Measurements from ENCODE around the gene EFL1.
A peak's percentile ranks its signal among the peaks of the same experiment; 100 is the strongest.

The EFL1 gene

DNA sequence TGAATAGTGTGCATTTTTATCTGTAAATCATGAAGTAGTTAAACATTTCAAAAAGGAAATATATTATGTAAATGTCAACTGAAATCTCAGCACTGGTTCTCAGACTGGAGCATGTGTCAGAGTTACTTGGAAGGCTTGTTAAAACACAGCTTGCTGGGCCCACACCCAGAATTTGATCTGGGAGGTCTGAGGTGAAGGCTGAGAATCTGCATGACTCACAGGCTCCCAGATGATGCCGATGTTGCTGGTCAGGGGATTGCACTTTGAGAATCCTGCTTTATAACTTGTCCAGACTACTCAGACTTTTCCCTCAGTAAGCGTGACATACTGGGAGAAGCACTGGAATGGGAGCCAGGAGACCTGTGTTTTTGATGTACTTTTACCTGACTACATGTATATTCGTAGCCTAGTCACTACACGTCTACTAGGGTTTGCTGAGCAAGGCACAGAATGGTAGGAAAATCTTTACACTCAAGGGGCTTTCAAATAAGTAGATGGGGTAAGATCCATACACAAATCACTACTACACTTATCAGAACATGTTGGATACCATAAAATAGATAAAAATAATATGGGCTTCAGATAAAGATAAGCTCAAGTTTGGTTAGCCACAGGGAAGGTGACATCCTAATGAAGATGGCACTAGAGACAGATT is 139.7 kb downstream of the EFL1 start:
- DNase-seq (ENCODE audit: low spot score): no peak

DNA sequence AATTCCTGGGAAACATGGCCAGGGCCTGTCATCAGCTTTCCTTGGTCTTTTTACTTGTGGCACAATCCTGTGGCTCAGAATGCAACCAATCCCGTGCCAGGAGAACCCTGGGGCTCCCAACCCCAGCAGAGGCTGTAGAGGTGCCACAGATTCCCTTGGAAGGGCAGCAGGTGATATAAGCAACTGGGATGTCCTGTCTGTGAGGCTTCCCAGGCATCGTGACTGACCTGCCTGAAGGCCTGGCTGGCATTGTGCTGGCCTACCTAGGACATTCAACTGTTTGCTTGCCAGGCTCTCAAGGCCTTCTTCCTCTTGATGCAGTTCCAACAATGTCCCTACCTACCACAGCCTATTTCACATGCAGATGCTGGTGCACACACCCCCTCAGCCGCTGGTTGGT is 144.5 kb downstream of the EFL1 start:
- DNase-seq (ENCODE audit: low spot score): no peak

DNA sequence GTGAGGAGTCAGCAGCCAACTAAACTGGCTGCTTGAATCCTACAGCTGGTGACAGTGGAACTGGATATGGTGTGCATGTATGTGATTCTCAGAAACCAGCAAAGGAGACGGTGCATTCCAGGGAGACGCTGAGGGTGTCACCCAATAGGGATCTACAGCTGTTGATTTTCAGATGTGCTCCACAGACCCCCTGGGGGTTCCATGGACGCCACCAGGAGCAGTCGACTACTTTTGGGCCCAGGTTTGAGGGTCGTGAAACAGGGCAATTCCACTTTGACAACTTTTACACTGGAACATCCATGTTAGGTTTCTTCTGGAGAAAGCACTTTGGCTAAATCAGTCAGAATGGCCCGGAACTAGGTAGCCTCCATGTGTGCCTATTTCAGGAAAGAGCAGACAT is 145.2 kb downstream of the EFL1 start:
- DNase-seq (ENCODE audit: low spot score): no peak

DNA sequence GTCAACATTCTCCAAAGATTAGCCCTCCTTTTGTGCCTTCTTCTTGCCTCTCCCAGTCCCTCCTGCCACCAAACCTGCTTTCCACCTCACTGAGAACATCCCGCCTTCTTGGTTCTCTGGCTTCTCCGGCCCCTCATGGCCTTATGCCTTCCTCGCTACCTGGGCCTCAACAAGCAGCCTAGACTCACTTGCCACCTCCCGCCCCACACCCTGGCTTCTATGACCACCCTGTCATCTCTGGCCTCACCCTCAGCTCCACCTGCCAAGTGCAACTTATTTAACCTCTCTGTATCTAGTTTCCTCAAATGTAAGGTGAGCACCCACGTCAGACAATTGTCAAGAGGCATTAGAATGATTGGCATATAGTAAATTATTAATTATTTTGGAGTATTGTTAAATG is 147.9 kb downstream of the EFL1 start:
- DNase-seq (ENCODE audit: low spot score): no peak

DNA sequence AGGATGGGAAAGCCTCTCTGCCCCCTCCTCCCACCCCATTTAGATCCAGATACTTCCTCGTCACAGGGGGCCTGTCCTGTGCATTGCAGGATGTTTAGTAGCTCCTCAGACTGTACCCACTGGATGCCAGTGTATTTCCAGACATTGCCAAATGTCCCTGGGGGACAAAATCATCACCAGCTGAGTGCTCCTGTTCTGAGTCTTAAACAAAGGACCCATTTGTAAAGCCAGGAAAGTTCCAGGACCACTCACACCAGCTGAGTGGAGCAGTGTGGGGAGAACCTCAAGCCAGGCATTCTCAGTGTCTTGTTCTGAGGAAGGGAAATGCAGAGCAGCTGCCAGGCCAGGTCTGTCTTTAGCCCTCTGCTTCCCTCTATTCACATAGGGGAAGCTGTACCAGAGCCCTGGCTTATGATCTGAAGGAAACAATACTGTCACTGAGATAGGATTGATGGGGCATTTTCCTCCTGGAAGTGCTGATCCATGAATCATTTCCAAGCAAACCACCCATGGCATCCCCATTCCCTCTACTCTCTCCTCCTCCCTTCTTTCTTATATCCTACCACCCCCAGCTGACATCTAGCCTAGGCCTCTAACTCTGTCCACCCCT is 149.3 kb downstream of the EFL1 start:
- no peak for DNase-seq (ENCODE audit: low spot score)

DNA sequence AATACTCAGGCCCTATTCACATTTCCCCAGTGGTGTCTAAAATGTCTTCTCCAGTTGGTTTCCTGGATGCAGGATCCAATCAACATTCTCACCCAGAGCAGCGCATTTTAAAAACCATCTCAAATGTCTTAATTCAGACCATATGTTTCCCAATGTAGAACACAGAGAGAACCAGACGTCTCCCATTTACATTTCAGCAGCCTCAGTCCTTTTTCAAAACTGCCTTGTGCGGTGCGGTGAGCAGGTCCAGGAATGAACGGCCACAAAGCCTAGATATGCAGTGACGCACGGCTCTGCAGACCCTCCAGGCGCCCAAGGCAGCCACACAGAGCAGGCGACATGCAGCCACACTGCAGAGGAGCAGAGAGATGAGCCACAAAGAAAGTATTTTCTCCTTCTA is 150.6 kb downstream of the EFL1 start:
- no peak for DNase-seq (ENCODE audit: low spot score)

DNA sequence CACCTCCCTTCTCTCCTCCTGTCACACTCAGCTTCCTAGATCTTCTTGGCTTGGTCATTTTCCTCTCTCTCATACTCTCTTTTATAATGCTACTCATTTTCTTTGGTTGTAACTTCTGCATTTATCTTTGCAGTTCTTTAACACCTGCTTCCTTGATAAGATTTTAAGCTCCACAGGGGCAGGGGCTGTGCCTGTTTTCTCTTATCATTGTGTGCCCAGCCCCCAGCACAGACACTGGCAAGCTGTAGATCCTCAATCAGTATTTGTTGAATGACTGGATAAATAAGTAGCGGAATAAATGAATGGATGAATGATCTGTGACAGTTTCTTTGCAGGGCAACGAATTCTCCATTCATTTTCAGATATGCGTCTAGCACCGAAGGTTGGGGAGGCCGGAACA is 152.4 kb downstream of the EFL1 start:
- no peak for DNase-seq (ENCODE audit: low spot score)

DNA sequence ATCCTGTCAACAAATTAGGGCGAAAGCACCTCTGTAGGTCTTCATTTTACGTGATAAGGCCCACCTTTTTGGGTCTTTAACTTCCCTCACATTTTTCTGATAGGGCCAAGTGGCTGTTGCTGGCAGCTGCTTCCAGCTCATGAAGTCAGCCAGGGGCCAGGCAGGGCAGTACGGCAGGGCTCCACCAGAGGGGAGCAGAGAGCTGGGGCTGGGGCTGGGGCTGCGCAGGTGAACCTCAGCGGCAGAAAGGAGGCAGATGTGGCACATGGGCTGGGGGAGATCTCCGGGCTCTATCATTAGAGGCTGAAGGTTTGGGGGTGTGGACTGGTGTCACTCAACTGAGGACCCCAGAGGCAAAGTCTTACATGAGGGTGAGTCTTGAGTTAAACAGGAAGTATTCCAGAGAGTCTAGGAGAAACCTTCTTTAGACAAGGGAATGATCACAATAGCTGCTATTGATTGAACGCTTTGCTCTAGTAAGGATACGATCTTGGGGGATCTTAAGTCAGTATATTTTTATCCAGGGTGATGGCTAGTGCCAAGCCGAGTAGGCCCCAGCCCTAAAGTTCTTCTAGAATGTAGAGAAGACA is 153.9 kb downstream of the EFL1 start:
- peak; percentile 74 for DNase-seq (ENCODE audit: low spot score)

DNA sequence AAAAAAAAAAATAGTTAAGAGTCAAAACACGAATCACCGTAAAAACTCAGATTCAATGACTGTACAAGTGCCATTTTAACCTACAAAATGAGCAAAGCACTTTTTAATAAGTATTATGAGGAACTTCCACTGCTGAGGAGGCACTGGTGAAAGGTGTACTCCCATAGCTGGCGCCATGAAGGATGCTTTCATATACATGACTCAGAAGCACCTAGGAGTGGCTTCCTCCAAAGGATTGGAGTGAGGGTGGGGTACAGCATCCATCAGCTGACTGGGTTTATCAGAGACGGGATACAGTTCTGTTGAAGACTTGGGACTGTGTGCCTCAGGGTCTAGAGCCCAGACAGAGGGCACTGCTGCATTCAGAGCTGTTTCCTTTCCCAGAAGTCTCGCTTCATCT is 155.9 kb downstream of the EFL1 start:
- DNase-seq (ENCODE audit: low spot score): no peak

DNA sequence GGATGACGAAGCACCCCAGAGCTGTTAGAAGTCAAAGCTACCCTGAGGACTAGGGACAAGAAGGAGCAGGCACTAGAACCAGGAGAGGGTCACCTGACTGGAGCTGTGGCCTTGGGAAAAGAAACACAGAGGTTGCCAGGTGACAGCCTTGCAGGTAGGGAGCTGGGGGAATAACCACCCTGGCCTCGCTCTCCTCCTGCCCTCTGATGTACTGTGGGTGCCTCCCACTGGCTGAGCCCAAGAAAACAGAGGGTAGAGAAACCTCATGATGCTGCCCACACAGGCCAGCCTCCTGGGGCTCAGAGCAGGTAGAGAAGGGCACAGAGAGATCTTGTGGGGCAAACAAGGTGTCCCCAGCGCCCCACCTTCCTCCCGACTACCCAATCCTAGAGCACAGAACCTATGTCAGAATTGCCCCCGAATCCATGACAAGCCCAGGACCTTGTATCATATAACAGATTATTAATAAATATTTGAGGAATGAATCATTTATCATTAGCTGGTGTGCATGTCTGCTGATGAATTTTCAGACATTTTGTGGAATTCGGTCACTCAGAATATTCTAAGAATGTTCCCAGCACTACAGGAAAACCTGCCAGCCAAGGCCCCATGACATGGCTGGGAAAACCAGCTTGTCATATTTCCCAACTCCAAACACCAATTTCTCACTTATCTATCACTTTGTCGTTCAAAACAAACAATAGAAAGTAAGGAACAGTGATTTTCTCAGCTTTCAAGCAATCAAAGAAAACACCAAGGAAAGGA is 156.9 kb downstream of the EFL1 start:
- DNase-seq (ENCODE audit: low spot score): no peak

DNA sequence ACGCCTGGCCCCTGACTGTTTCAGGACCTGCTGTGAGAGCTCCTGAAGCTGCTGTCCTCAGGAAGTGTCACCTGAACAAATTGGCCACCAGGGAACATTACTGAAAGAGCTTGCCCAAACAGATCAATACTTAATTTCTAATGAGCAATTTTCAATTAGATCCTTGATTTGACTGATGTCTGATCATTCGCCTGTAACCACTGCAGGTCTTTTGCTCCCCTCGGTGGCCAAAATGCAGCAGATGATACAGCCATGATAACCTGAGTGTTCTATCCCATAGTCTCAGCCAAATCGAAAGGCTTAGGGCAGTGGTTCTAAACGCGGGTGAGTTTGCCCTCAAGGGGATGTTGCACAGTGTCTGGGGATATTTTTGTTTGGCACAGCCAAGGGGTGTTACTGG is 159.1 kb downstream of the EFL1 start:
- no peak for DNase-seq (ENCODE audit: low spot score)

DNA sequence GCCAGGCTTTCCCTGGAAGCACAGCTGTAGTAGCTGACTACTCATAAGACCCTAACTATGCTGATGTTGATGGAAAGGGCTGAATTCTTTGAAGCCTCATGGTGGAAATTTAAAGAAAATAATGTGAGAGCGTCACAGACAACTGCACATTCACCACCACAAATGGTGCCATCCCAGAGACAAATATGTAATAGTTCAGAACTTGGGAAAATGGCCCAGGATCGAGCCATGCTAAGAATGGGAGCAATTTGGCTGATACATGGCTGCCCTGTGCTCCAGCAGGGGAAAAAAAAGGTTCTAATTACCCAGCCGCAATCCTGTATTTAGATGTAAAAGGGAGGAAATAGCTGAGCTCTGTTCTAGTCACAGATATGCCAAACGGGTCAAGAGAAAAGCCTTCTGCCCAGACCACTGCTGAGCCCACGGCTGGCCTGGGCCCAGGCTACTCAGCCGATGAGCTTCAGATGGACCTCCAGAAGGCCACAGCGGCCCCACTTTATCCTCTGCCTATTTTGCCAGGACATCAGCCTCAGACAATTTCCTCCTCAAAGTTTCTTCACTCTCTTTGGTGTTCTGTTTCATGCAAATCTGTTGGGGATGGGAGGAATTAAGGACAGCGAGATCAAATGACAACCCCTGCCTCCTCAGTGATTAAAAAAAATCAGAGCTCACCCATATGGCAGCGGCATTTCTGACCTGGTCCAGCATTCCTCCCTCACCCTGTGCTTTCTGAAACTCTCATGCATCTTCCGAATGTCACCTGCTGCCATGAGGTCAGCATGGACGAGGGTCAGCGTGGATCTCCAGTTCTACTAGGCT is 162.2 kb downstream of the EFL1 start:
- DNase-seq (ENCODE audit: low spot score): no peak

DNA sequence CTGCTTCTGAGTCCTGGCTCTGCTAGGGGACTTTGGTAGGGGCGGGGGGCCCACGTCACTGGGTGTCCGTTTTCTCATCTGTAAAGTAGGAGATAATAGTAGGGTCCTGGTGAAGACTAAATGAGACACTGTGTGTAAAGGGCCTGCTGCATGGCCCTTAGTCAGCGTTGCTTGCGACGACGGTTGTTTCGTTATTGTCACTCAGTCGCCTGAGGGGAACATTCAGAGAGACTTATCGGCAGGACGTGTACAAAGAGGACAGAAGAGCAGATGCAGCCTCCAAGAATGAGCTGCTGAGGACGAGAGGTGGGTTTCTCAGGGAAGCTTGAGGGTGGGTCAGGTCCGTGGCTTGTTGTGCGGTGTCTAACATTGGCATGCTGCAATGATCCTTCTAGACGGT is 163.9 kb downstream of the EFL1 start:
- DNase-seq (ENCODE audit: low spot score): no peak

DNA sequence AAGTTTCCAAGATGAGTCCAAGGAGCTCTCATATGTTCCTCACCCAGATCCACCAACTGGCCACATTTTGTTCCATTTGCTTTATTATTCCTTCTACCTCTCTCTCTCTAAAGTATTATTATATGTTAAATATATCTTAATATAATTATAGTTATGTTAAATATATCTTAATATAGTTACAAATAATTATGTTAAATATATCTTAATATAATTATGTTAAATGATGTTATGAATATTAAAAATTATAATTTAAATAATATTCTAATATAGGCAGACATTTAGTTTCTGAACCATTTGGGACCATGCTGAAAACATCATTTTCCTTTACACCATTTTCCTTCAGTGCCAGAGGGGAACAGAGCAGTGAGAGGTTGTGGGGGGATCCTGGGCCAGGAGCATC is 166.7 kb downstream of the EFL1 start:
- no peak for DNase-seq (ENCODE audit: low spot score)

DNA sequence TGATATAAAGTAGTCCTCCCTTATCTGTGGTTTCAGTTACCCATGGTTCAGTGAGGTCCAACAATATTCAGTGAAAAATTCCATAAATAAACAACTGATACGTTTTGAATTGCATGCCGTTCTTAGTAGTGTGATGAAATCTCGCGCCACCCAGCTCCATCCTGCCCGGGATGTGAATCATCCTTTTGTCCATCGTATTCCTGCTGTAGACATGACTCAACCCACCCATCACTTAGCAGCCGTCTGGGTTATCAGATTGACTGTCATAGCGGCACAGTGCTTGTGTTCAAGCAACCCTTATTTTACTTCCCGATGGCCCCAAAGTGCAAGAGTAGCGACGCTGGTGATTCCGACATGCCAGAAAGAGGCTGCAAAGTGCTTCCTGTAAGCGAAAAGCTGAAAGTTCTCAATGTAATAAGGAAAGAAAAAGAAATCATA is 168.7 kb downstream of the EFL1 start:
- no peak for DNase-seq (ENCODE audit: low spot score)

DNA sequence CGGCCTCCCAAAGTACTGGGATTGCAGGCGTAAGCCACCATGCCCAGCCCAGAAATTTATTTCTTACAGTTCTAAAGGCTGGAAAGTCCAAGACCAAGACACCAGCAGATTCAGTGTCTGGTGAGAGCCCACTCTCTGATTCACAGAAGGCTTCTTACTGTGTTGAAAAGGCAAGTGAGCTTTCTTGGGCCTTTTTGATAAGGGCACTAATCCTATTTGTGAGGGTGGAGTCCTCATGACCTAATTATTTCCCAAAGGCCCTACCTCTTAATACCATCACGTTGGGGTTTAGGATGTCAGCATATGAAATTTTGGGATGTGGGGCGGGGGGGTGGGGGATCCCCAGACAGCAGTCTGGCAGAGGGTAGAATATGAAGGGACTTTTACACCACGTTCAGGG is 169.2 kb downstream of the EFL1 start:
- no peak for DNase-seq (ENCODE audit: low spot score)

DNA sequence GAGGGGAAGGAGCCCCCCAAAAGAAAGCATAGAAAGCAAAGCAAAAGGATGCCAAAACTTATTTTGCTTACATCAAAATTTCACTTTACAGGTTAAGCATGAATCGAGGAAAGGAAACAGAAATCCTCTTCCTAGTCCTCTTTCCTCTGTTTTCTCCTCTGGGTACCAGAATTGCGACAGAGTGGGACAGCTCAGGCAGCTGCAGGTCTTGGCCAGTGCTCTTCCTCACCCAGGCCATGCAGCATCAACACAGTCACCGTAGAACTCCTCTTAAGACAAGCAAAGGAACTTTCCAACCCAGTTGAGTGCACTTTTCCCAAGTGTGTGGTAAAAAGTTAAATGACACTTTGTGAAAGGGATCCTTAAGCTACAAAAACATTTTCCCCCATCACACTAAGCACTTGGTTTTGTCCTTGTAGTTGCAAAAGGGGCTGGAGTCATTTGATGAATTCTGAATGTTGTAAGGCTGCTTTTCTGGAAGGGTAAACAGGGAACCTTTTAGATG is 170.8 kb downstream of the EFL1 start:
- no peak for DNase-seq (ENCODE audit: low spot score)

DNA sequence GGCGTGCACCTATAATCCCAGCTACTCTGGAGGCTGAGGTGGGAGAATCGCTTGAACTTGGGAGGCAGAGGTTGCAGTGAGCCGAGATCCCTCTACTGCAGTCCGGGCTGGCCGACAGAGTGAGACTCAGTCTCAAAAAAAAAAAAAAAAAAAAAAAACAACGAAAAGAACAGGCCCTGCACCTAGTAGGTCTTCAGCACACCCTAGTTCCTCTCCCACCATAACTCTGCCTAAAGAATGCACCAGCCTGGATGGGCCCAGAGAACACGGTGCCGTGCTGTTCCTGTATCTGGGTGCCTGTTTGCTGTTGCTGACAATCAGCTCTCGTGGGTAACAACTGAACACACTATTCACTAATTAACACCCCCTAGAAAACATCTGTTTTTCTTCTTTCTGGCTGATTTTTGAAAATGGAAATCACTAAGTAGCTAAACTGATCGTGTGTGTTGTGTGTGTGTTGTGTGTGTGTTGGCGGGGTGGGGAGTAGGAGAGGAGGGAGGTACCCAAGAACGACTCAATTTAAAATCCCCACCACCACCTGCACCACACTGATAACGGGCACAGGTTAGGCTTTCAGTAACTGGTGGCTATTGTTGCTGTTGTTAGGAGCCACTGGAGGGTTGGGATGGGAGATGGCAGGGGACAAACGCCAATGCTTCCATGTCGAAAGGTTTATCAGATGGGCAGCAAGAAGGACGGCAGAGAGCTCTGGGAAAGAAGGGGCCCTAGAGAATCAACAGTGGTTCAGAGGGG is 176.1 kb downstream of the EFL1 start:
- DNase-seq (ENCODE audit: low spot score): no peak

DNA sequence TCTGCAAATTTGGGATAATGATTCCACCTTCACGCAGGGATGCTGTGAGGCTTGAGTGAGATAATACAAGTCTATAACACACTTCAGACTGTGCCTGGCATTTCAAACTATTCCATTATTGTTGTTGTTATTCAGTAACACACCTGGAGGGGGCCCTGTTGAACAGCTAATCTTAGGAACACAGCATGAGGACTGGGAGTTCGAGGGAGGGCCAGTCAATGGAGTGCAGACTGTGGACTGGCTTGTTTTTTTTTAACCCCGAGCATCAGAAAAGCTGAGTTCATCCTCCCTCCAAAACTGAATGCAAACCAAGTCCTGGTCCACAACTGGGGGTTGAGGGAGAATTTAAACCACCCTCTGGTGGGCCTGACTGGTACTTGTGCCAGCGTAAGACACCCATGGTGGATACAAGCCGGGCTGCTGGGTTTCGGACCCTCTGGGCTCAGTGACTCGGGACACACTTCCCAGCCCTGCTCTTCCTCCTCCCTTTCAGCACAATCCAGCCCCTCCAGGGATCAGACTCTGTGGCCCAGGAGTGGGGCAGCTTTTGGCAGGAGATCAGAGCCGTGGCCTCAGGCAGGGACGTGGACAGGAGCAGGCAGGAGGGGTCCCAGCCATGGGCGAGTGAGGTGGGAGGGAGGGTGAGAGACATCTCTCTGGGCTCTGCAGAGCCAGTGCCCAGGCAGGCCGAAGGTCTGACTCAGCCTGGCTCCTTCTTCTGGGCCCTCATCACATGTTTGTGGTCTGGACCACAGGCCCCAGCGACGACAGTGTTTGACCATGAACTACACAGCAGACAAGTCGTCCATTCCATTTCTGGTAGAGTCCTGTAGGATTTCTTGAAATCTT is 180.4 kb downstream of the EFL1 start:
- DNase-seq (ENCODE audit: low spot score): no peak

DNA sequence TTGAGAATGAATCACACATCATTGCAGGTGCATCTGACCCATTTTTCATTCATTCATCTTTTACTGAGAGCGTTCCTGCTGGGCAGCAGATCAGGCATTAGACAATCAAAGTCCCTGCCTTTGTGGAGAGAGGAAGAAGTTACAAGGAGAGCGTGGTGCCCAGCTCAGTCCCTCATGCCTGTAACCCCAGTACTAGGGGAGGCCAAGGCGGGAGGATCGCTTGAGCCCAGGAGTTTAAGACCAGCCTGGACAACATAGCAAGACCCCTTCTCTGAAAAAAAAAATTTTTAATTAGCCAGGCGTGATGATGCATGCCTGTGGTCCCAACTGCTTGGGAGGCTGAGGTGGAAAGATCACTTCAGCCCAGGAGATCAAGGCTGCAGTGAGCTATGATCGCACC is 181.8 kb downstream of the EFL1 start:
- DNase-seq (ENCODE audit: low spot score): no peak

All from germinal center (tissue), 1 donor.